ENCODE data around the gene USP34. TPM values are rescaled to one million over a fixed set of nuclear protein-coding genes. Genes with fewer than 3 reads are reported as not detected.

Gene USP34
- total and polyA plus RNA-seq, 2 donors from 2014 or later = 37.2 to 112 TPM

- peaks cover 3 to 10% (median 5%) of the 10 kb centered on the region in 3 donors for H3K36me3 ChIP-seq (ENCODE audit: control insufficient read depth in 2 of 3, insufficient read depth in 3 of 3, low read length in 3 of 3)
- intact Hi-C loops (cut with DNase I) = no loop called here
- no peaks in the 10 kb centered on the region for H3K4me1 ChIP-seq (ENCODE audit: control insufficient read depth in 2 of 3, insufficient read depth in 2 of 3, low read depth in 1 of 3, low read length in 3 of 3)
- H3K9ac ChIP-seq (ENCODE audit: low read length in 3 of 3) = no peak overlapping the region
- no peak for FAIRE-seq
- no peak overlapping the region for H3K4me3 ChIP-seq (ENCODE audit: low read length in 3 of 3)
- H3K9me3 ChIP-seq (ENCODE audit: control insufficient read depth in 2 of 3, insufficient read depth in 1 of 3, low read length in 3 of 3) = peaks cover 3 to 6% (median 5%) of the 10 kb centered on the region in 3 donors
- no peak for TF ChIP-seq CTCF (IDR thresholded peaks at IDR 0.05; ENCODE audit: borderline replicate concordance, extremely low read depth, insufficient read depth)
- H3K27ac ChIP-seq (ENCODE audit: low read depth in 2 of 2, low read length in 2 of 2) = no peak overlapping the region
- DNase-seq = no peak
- no peaks in the 10 kb centered on the region for H3K27me3 ChIP-seq (ENCODE audit: control insufficient read depth, insufficient read depth, low read length)
Measured at GRCh38 chr2:61356958-61357350, 113.9 kb downstream of the USP34 start.

DNA sequence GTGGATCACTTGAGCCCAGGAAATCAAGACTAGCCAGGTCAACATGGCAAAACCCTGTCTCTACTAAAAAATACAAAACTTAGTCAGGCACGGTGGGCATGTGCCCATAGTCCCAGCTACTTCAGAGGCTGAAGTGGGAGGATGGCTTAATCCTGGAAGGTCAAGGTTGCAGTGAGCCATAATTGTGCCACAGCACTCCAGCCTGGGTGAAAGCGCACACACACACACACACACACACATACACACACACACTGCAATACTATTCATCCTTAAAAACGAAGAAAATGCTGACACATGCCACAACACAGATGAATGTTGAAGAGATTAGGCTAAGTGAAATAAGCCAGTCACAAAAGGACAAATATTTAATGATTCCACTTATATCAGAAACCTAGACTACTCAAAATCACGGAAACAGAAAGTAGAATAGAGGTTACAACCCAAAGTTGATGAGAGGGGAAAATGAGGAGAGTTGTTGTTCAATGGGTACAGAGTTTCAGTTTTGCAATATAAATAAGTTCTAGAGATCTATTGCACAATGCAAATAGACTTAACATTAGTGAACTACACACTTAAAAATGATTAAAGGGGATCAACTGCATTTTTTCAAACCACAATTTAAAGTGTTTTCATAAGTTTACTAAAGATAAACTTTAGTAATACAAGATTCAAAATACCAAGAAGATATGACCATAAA, 114.5 kb downstream of the USP34 start:
- Histone ChIP-seq H3K9ac (ENCODE audit: low read length in 3 of 3) (no peak overlapping the region), H3K36me3 (ENCODE audit: control insufficient read depth in 2 of 3, insufficient read depth in 3 of 3, low read length in 3 of 3) (peaks cover 3 to 10% (median 5%) of the 10 kb centered on the region in 3 donors), H3K9me3 (ENCODE audit: control insufficient read depth in 2 of 3, insufficient read depth in 1 of 3, low read length in 3 of 3) (peaks cover 3 to 6% (median 5%) of the 10 kb centered on the region in 3 donors), H3K4me1 (ENCODE audit: control insufficient read depth in 2 of 3, insufficient read depth in 2 of 3, low read depth in 1 of 3, low read length in 3 of 3) (no peaks in the 10 kb centered on the region), H3K27ac (ENCODE audit: low read depth in 2 of 2, low read length in 2 of 2) (no peak overlapping the region), H3K27me3 (ENCODE audit: control insufficient read depth, insufficient read depth, low read length) (no peaks in the 10 kb centered on the region), H3K4me3 (ENCODE audit: low read length in 3 of 3) (no peak overlapping the region)
- DNase-seq = no peak
- no peak for FAIRE-seq
- intact Hi-C loops (cut with DNase I) = no loop called here
- no peak for TF ChIP-seq CTCF (IDR thresholded peaks at IDR 0.05; ENCODE audit: borderline replicate concordance, extremely low read depth, insufficient read depth)

- FAIRE-seq (no peak), DNase-seq (no peak)
- Histone ChIP-seq H3K27me3 (ENCODE audit: control insufficient read depth, insufficient read depth, low read length) (no peaks in the 10 kb centered on the region), H3K9ac (ENCODE audit: low read length in 3 of 3) (no peak overlapping the region), H3K9me3 (ENCODE audit: control insufficient read depth in 2 of 3, insufficient read depth in 1 of 3, low read length in 3 of 3) (peaks cover 3 to 6% (median 5%) of the 10 kb centered on the region in 3 donors), H3K4me3 (ENCODE audit: low read length in 3 of 3) (no peak overlapping the region), H3K4me1 (ENCODE audit: control insufficient read depth in 2 of 3, insufficient read depth in 2 of 3, low read depth in 1 of 3, low read length in 3 of 3) (no peaks in the 10 kb centered on the region), H3K27ac (ENCODE audit: low read depth in 2 of 2, low read length in 2 of 2) (no peak overlapping the region), H3K36me3 (ENCODE audit: control insufficient read depth in 2 of 3, insufficient read depth in 3 of 3, low read length in 3 of 3) (peaks cover 3 to 10% (median 5%) of the 10 kb centered on the region in 3 donors)
- TF ChIP-seq CTCF (IDR thresholded peaks at IDR 0.05; ENCODE audit: borderline replicate concordance, extremely low read depth, insufficient read depth) = no peak
- intact Hi-C loops (cut with DNase I) = no loop called here
Measured at GRCh38 chr2:61354543-61355197, 116.2 kb downstream of the USP34 start.

All from kidney (tissue), 14 donors.